ENCODE measurements around the gene MRPL36. TPM values are rescaled to one million over a fixed set of nuclear protein-coding genes. Genes with fewer than 3 reads are reported as not detected.

MRPL36 gene
- total and polyA plus RNA-seq, 2 of the 4 experiments (the other 2 are of a cell fraction): 85.9 to 103 TPM

GRCh38 chr5:1784197-1785050 lies 15.2 kb downstream of the MRPL36 start (continued):
- TF ChIP-seq USF2 (IDR thresholded peaks at IDR 0.05; ENCODE audit: low read depth, low read length) (no peak), MAFK (IDR thresholded peaks at IDR 0.05; ENCODE audit: low read depth, low read length) (no peak)

GRCh38 chr5:1783216-1783554 lies 16.5 kb downstream of the MRPL36 start:
- H3K9me1 ChIP-seq (ENCODE audit: insufficient read depth, low read length): peaks cover 2% of the 10 kb centered on the region; the same call in 1 of the 2 replicates
- no peaks in the 10 kb centered on the region for H4K20me1 ChIP-seq (ENCODE audit: insufficient read depth, low read length)
- BruUV-seq (replicated peaks): no TSS peak
- H3K9ac ChIP-seq (ENCODE audit: low read depth, low read length): no peak overlapping the region
- no peak overlapping the region for H3K27ac ChIP-seq (ENCODE audit: insufficient read depth, low read length)
- WGBS, 2 experiments (ENCODE audit: extremely low coverage in 2 of 2, insufficient read length in 1 of 2): no CpG with 5 or more reads among the region's 11 CpGs
- no peak overlapping the region for H3K4me2 ChIP-seq (ENCODE audit: low read depth, low read length)
- no peak overlapping the region for H2AK5ac ChIP-seq (ENCODE audit: low read depth, low read length)
- no peak overlapping the region for H3K56ac ChIP-seq (ENCODE audit: extremely low read depth, insufficient read depth, low read length)
- no peak overlapping the region for H4K91ac ChIP-seq (ENCODE audit: insufficient read depth, low read depth, low read length)
- no peak overlapping the region for H2AK9ac ChIP-seq (replicated peaks; ENCODE audit: low read depth, low read length, poor library complexity)
- TF ChIP-seq FOS (IDR thresholded peaks at IDR 0.05; ENCODE audit: low read depth, low read length) (no peak), SMC3 (IDR thresholded peaks at IDR 0.05; ENCODE audit: low read depth, low read length) (no peak), ELK1 (IDR thresholded peaks at IDR 0.05; ENCODE audit: borderline replicate concordance, low read depth, low read length) (no peak), RAD21 (IDR thresholded peaks at IDR 0.05; ENCODE audit: low read length) (no peak), RFX5 (IDR thresholded peaks at IDR 0.05; ENCODE audit: low read depth, low read length) (no peak), CHD1 (IDR thresholded peaks at IDR 0.05; ENCODE audit: low read depth, low read length) (no peak), CEBPB (IDR thresholded peaks at IDR 0.05; ENCODE audit: low read depth, low read length) (no peak), MXI1 (IDR thresholded peaks at IDR 0.05; ENCODE audit: borderline replicate concordance, low read depth, low read length) (no peak), MAFK (IDR thresholded peaks at IDR 0.05; ENCODE audit: low read depth, low read length) (no peak), RCOR1 (IDR thresholded peaks at IDR 0.05; ENCODE audit: insufficient replicate concordance, low read length) (no peak), MAZ (IDR thresholded peaks at IDR 0.05; ENCODE audit: borderline replicate concordance, low read depth, low read length) (no peak)
- ChIA-PET CTCF (interaction anchor here (0.8 kb wide), 1 partner anchor 11 kb away, joined by 3 read pairs; no protein-coding TSS in a partner anchor), POLR2A (ENCODE audit: unreplicated experiment) (no interaction called here)
- H2BK15ac ChIP-seq (ENCODE audit: low read depth, low read length): no peak overlapping the region
- H3K14ac ChIP-seq (replicated peaks; ENCODE audit: low read depth, low read length): no peak overlapping the region
- H2AFZ ChIP-seq (replicated peaks; ENCODE audit: low read length, poor library complexity): no peak overlapping the region
- H2BK20ac ChIP-seq (ENCODE audit: low read depth, low read length): no peak overlapping the region
- ATAC-seq (ENCODE audit: low read depth) (no peak), DNase-seq (no peak)
- no peaks in the 10 kb centered on the region; the same call in 1 of the 2 replicates for H3K27me3 ChIP-seq (ENCODE audit: control insufficient read depth, insufficient read depth, low read length)
- intact Hi-C loops (cut with micrococcal nuclease) (no loop called here), in situ Hi-C loops (cut with MboI; ENCODE audit: low sequenced_read_pairs) (loop anchor here (25.0 kb wide), 1 partner anchor 821 kb away; no protein-coding TSS in a partner anchor), dilution Hi-C loops (cut with HindIII; ENCODE audit: low sequenced_read_pairs, unreplicated experiment) (no loop called here)
- H2BK5ac ChIP-seq (ENCODE audit: low read depth, low read length, poor library complexity, severe bottlenecking): no peak overlapping the region
- H2BK120ac ChIP-seq (ENCODE audit: low read depth, low read length): no peak overlapping the region
- no peaks in the 10 kb centered on the region for H3K4me1 ChIP-seq (ENCODE audit: control insufficient read depth, insufficient read depth, low read length)
- H3K36me3 ChIP-seq (ENCODE audit: control insufficient read depth, insufficient read depth, low read length): no peaks in the 10 kb centered on the region
- H4K8ac ChIP-seq (ENCODE audit: low read depth in 2 of 2, low read length in 2 of 2): no peak overlapping the region
- H3K4ac ChIP-seq (ENCODE audit: low read depth, low read length): no peak overlapping the region
- H3K4me3 ChIP-seq (ENCODE audit: insufficient read depth, low read depth, low read length): no peak overlapping the region
- no peak overlapping the region for H4K5ac ChIP-seq (ENCODE audit: low read depth, low read length)
- no peaks in the 10 kb centered on the region for H3K79me1 ChIP-seq (ENCODE audit: low read depth in 1 of 2, low read length in 2 of 2)
- no peak overlapping the region for H3K23ac ChIP-seq (ENCODE audit: low read depth, low read length)
- H3K9me3 ChIP-seq (ENCODE audit: control insufficient read depth, insufficient read depth, low read length): no peaks in the 10 kb centered on the region
- no peak overlapping the region for H3K18ac ChIP-seq (ENCODE audit: low read depth, low read length)

Data from IMR-90 (cell line).